HepG2 (cell line): ENCODE measurements around the gene KCTD21. TPM values are rescaled to one million over a fixed set of nuclear protein-coding genes. Genes with fewer than 3 reads are reported as not detected.

Source experiments
- ATAC-seq: fragments of 200-7000 bp; cut with Tn5 transposase; 3 replicates; pipeline ENCODE4 v1.9.1; 2020; ENCODE audit warnings: mild to moderate bottlenecking, moderate library complexity
- BruUV-seq: library from RNA; stranded (reverse); fragments of 400-500 nt; replicated peaks from 2 replicates; lab custom pipeline; 2021; lab: Mats Ljungman, UMichigan
- CTCF ChIA-PET: fragments of 300-600 bp; formaldehyde crosslinking; extraction: SDS; loops from one replicate; lab custom pipeline; 2021; ENCODE audit warnings: low total read pairs, inconsistent platforms, low intra/inter-chr PET ratio; lab: Yijun Ruan, JAX
- POLR2A ChIA-PET: fragments of 350-600 bp; sonication (Branson Sonifier 250); formaldehyde crosslinking; loops from one replicate; lab custom pipeline; 2020; ENCODE audit warnings: antibody characterized with exemption, inconsistent platforms; lab: Yijun Ruan, JAX
- DNase-seq: peaks from one replicate; pipeline ENCODE4 v3.0.0-alpha.2; 2015; ENCODE audit warnings: low spot score
- FAIRE-seq: peaks from 3 replicates; lab custom pipeline; 2011; peaks lifted over from hg19 to GRCh38; lab: Jason Lieb, UNC
- H2AFZ ChIP-seq: one replicate; pipeline ENCODE4 v1.6.1; 2011; ENCODE audit warnings: low read length, inconsistent platforms
- H3K27ac ChIP-seq: fragments of 300-600 bp; 3 replicates; pipeline ENCODE4 v1.8.0; 2011; ENCODE audit warnings: mixed run types, mild to moderate bottlenecking, mixed read lengths, low read length, inconsistent platforms; ENCODE audit not compliant: insufficient read depth; ENCODE audit errors: extremely low read length
- H3K27me3 ChIP-seq, 2 experiments: fragments of 200-600 bp in 1 of 2; 2 replicates in 1 of 2; 3 replicates in 1 of 2; pipeline versions ENCODE4 v1.6.0 to v1.8.0; 2011; ENCODE audit warnings: low read length in 2 of 2, mild to moderate bottlenecking in 2 of 2, moderate library complexity in 2 of 2, inconsistent platforms in 1 of 2; ENCODE audit not compliant: insufficient read depth in 2 of 2, control insufficient read depth in 1 of 2
- H3K36me3 ChIP-seq, 2 experiments: fragments of 200-600 bp in 1 of 2; replicated peaks in 1 of 2; 2 replicates in 1 of 2; 3 replicates in 1 of 2; pipeline versions ENCODE4 v1.5.1 to v1.8.0; 2011; ENCODE audit warnings: low read length in 2 of 2, inconsistent platforms in 1 of 2; ENCODE audit not compliant: insufficient read depth in 2 of 2, control insufficient read depth in 1 of 2
- H3K4me1 ChIP-seq: 2 replicates; pipeline ENCODE4 v1.5.1; 2012; ENCODE audit warnings: low read length, inconsistent platforms; ENCODE audit not compliant: insufficient read depth
- H3K4me2 ChIP-seq: 2 replicates; pipeline ENCODE4 v1.6.0; 2011; ENCODE audit warnings: low read depth, low read length, inconsistent platforms
- H3K4me3 ChIP-seq, 3 experiments: fragments of 200-600 bp in 1 of 3; sonication (generic), shearing (Covaris generic) in 1 of 3; replicated peaks in 1 of 3; 2 replicates each; pipeline ENCODE4 v1.5.1; 2011 to 2016; ENCODE audit warnings: low read length in 3 of 3, inconsistent platforms in 2 of 3, low read depth in 2 of 3, mild to moderate bottlenecking in 2 of 3, control low read depth in 1 of 3, mixed read lengths in 1 of 3; ENCODE audit not compliant: insufficient read depth in 1 of 3
- H3K79me2 ChIP-seq: one replicate; pipeline ENCODE4 v1.6.1; 2011; ENCODE audit warnings: low read length, inconsistent platforms; ENCODE audit not compliant: insufficient read depth
- H3K9ac ChIP-seq: 2 replicates; pipeline ENCODE4 v1.6.0; 2011; ENCODE audit warnings: mild to moderate bottlenecking, low read depth, low read length, inconsistent platforms; ENCODE audit not compliant: insufficient read depth
- H3K9me3 ChIP-seq: 2 replicates; pipeline ENCODE4 v1.5.1; 2012; ENCODE audit warnings: mild to moderate bottlenecking, low read length
- H4K20me1 ChIP-seq: 2 replicates; pipeline ENCODE4 v1.6.0; 2011; ENCODE audit warnings: inconsistent platforms, mild to moderate bottlenecking, low read length, moderate library complexity; ENCODE audit not compliant: insufficient read depth
- JARID2 ChIP-seq: sonication (generic); formaldehyde crosslinking; IDR thresholded peaks from 2 replicates; pipeline ENCODE4 v1.8.1; 2023; ENCODE audit warnings: missing genetic modification reagents, inconsistent platforms; ENCODE audit not compliant: insufficient replicate concordance
- KDM3A ChIP-seq: IDR thresholded peaks from 2 replicates; pipeline ENCODE4 v1.6.1; 2018; ENCODE audit warnings: low read depth, missing compliant biosample characterization
- SIX1 ChIP-seq: sonication (generic); formaldehyde crosslinking; IDR thresholded peaks from 2 replicates; pipeline ENCODE4 v1.4.0; 2020; ENCODE audit warnings: missing genetic modification reagents, borderline replicate concordance
- ZFP36L2 ChIP-seq: sonication (generic); formaldehyde crosslinking; IDR thresholded peaks from 2 replicates; pipeline ENCODE4 v1.4.0; 2020; ENCODE audit warnings: missing genetic modification reagents
- ZNF431 ChIP-seq: sonication (generic); formaldehyde crosslinking; IDR thresholded peaks from 2 replicates; pipeline ENCODE4 v1.9.0; 2022; ENCODE audit warnings: missing genetic modification reagents, low read depth, mild to moderate bottlenecking, borderline replicate concordance
- ZNF674 ChIP-seq: sonication (generic); formaldehyde crosslinking; IDR thresholded peaks from 2 replicates; pipeline ENCODE4 v1.5.0; 2020; ENCODE audit warnings: low read depth, mild to moderate bottlenecking, missing genetic modification reagents
- ZNF790 ChIP-seq: sonication (generic); formaldehyde crosslinking; IDR thresholded peaks from 2 replicates; pipeline ENCODE4 v1.8.0; 2022; ENCODE audit warnings: missing genetic modification reagents, mild to moderate bottlenecking, borderline replicate concordance
- WGBS: methylation state at CpG from one replicate; pipeline ENCODE4 v1.1.6; 2017; ENCODE audit warnings: low lambda C conversion rate; 5-methylcytosine and 5-hydroxymethylcytosine counted together
- in situ Hi-C: cut with HindIII; loops from 2 replicates; pipeline ENCODE4 v1.10.0; 2017; ENCODE audit warnings: low pct_unique_long_range_greater_than_20kb; ENCODE audit not compliant: extremely low pct_ligation_motif_present
- intact Hi-C: fragments of 100-400 bp; cut with micrococcal nuclease; formaldehyde crosslinking; loops from one replicate; pipeline ENCODE4 v1.10.0; 2022; ENCODE audit not compliant: unreplicated experiment
- polyA plus RNA-seq, 8 experiments: library from polyadenylated mRNA; depleted of rRNA in 3 of 8; stranded (reverse) in 7 of 8; unstranded in 1 of 8; fragments of >200 nt; fragmentation: Illumina TruSeq in 4 of 8; extraction: Trizol in 4 of 8; gene quantifications; 2 replicates each; pipeline versions ENCODE4 v1.2.1 to v1.2.3, GENCODE V29; 2011 to 2016; ENCODE audit warnings: low read depth in 4 of 8, missing spikeins in 1 of 8, mixed read lengths in 1 of 8; ENCODE audit not compliant: insufficient read depth in 1 of 8
- total RNA-seq, 5 experiments: library from RNA; depleted of rRNA; stranded (reverse); fragments of >200 nt; fragmentation: Illumina TruSeq; extraction: Trizol; gene quantifications; 2 replicates each; pipeline ENCODE4 v1.2.3, GENCODE V29; 2016; ENCODE audit warnings: low read depth in 1 of 5
- TF ChIP-seq, protein P1 (sequence below): sonication (generic); formaldehyde crosslinking; IDR thresholded peaks from 2 replicates; pipeline ENCODE4 v1.4.0; 2020; ENCODE audit warnings: missing genetic modification reagents, borderline replicate concordance
- TF ChIP-seq, protein P2 (sequence below): sonication (generic); formaldehyde crosslinking; IDR thresholded peaks from 2 replicates; pipeline ENCODE4 v1.5.0; 2020; ENCODE audit warnings: mild to moderate bottlenecking, missing genetic modification reagents

The KCTD21 gene
- total and polyA plus RNA-seq, 2 of the 13 experiments (the other 11 are each of a cell fraction or from before 2014, with no cell fraction given), result 3.1 to 13.5 TPM

DNA sequence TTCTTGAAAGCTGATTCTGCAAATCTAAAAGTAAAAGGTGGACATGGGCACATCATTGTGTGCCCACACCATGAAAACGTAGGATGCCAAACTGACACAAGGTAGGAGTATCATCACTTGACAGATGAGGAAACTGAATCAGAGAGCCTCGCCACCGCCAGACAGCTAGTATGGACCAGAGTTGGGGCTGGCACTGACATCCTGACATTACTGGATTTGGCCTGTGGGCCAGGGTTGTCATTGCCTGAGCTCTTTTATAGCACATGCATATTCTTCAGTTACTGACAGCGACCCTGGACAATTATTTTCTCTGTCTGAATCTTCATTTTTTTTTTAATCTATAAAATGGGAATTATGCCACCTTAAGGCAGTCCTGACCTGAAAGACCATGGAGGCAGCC is 16.8 kb upstream of the KCTD21 start:
- H3K4me3 ChIP-seq, result no peak overlapping the region
- over 99% methylated on average over 4 of the region's 4 CpGs for WGBS
- no peak for DNase-seq
- no peak overlapping the region for H3K4me2 ChIP-seq
- in situ Hi-C loops (no loop called here), intact Hi-C loops (no loop called here)
- CTCF ChIA-PET, result no interaction called here
- no peak overlapping the region for H3K9ac ChIP-seq
- TF ChIP-seq ZFP36L2 (CRISPR knock-in tag) (no peak), JARID2 (CRISPR knock-in tag) (no peak), KDM3A (CRISPR knock-in tag) (no peak), ZNF790 (no peak), ZNF431 (CRISPR knock-in tag) (no peak), SIX1 (CRISPR knock-in tag) (no peak), ZNF674 (CRISPR knock-in tag) (no peak)
- TF ChIP-seq, protein P1, sequence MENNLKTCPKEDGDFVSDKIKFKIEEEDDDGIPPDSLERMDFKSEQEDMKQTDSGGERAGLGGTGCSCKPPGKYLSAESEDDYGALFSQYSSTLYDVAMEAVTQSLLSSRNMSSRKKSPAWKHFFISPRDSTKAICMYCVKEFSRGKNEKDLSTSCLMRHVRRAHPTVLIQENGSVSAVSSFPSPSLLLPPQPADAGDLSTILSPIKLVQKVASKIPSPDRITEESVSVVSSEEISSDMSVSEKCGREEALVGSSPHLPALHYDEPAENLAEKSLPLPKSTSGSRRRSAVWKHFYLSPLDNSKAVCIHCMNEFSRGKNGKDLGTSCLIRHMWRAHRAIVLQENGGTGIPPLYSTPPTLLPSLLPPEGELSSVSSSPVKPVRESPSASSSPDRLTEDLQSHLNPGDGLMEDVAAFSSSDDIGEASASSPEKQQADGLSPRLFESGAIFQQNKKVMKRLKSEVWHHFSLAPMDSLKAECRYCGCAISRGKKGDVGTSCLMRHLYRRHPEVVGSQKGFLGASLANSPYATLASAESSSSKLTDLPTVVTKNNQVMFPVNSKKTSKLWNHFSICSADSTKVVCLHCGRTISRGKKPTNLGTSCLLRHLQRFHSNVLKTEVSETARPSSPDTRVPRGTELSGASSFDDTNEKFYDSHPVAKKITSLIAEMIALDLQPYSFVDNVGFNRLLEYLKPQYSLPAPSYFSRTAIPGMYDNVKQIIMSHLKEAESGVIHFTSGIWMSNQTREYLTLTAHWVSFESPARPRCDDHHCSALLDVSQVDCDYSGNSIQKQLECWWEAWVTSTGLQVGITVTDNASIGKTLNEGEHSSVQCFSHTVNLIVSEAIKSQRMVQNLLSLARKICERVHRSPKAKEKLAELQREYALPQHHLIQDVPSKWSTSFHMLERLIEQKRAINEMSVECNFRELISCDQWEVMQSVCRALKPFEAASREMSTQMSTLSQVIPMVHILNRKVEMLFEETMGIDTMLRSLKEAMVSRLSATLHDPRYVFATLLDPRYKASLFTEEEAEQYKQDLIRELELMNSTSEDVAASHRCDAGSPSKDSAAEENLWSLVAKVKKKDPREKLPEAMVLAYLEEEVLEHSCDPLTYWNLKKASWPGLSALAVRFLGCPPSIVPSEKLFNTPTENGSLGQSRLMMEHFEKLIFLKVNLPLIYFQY, result no peak
- TF ChIP-seq, protein P2, sequence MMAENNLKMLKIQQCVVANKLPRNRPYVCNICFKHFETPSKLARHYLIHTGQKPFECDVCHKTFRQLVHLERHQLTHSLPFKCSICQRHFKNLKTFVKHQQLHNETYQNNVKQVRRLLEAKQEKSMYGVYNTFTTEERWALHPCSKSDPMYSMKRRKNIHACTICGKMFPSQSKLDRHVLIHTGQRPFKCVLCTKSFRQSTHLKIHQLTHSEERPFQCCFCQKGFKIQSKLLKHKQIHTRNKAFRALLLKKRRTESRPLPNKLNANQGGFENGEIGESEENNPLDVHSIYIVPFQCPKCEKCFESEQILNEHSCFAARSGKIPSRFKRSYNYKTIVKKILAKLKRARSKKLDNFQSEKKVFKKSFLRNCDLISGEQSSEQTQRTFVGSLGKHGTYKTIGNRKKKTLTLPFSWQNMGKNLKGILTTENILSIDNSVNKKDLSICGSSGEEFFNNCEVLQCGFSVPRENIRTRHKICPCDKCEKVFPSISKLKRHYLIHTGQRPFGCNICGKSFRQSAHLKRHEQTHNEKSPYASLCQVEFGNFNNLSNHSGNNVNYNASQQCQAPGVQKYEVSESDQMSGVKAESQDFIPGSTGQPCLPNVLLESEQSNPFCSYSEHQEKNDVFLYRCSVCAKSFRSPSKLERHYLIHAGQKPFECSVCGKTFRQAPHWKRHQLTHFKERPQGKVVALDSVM (CRISPR knock-in tag), result no peak
- H3K79me2 ChIP-seq, result no peaks in the 10 kb centered on the region
- H3K27me3 ChIP-seq, result no peaks in the 10 kb centered on the region
- H2AFZ ChIP-seq, result no peak overlapping the region
- no peak for FAIRE-seq
- H4K20me1 ChIP-seq, result no peaks in the 10 kb centered on the region
- H3K36me3 ChIP-seq, result peaks cover 10 to 27% of the 10 kb centered on the region in 2 experiments; a peak in 4 of 5 replicates
- no peaks in the 10 kb centered on the region for H3K9me3 ChIP-seq
- no peak for ATAC-seq
- BruUV-seq, result no TSS peak
- POLR2A ChIA-PET, result no interaction called here
- peaks cover 50% of the 10 kb centered on the region for H3K4me1 ChIP-seq
- no peak overlapping the region for H3K27ac ChIP-seq
